GM11168 (cell line): ENCODE data around the gene SLC2A9.

Experiments used
- in situ Hi-C: fragments of 300-500 bp; cut with MboI; formaldehyde crosslinking; loops from one replicate; pipeline ENCODE4 v1.12.0; 2022; ENCODE audit warnings: low sequenced_read_pairs; ENCODE audit not compliant: unreplicated experiment

Gene SLC2A9

DNA sequence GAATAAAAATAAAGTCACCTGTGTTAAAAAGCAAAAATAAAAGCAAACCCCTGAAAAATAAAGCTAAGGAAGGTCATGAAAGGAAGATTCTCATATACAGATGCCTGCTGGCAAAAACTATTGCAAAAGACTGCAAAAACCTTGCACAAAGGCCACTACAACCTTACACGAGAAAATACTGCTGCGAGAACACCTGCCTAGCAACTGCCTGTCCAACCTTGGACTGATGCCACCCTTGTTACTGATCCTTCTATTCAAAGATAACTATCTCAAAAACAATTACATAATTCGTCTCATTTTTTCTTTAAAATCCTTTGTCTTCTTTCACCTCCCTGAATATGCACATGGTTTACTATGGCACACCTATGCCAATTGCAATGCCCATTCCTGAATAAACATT, 49.6 kb downstream of the SLC2A9 start:
- in situ Hi-C loops: no loop called here

- in situ Hi-C loops: no loop called here
Measured at GRCh38 chr4:9970399-9971011, 50.8 kb downstream of the SLC2A9 start.

- in situ Hi-C loops: no loop called here
Measured at GRCh38 chr4:9969526-9970398, 51.5 kb downstream of the SLC2A9 start.

- in situ Hi-C loops: no loop called here
Measured at GRCh38 chr4:9968472-9968871, 52.8 kb downstream of the SLC2A9 start.

GRCh38 chr4:9964879-9965278, 56.4 kb downstream of the SLC2A9 start:
- in situ Hi-C loops: no loop called here

DNA sequence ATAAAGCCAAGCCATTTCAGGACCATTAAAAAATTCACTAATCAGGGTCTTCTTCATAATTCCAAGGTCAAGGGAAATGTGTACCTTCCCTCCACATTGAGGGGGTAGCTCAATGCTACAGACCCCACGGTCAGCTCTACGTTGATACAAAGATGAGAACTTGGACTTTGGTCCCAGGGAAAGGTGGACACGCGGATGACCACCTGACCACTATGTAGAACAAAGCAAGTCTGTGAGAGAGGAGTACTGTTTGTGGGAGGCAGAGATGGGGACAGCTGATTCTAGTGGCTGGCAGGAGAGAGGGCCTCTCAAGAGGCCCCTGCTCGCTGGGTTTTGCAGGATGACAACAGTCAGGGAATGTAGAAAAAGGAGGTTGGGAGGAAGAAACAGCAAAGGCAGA, 58.0 kb downstream of the SLC2A9 start:
- in situ Hi-C loops: no loop called here

GRCh38 chr4:9962611-9963314, 58.5 kb downstream of the SLC2A9 start:
- in situ Hi-C loops: no loop called here

- in situ Hi-C loops: no loop called here
Measured at GRCh38 chr4:9954468-9954867, 66.8 kb downstream of the SLC2A9 start.

DNA sequence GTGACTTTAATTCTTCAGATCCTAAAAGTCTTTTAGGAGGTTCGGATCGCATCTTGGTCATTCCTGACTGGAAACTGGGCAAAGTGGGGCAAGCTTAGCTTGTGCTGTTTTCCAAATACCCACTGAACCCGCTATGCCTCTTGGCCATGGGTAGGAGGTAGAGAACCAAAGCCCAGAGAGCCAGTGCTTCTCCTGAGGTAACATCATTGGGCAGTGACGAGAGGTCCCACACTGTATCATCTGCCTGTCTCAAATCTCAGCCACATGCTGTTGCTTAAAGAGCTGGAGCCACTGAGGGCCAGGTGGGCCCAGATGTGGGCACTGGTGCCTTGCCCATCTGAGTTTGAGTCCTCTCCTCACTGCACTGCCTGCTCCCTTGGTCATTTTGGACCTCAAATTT, 68.2 kb downstream of the SLC2A9 start:
- in situ Hi-C loops: no loop called here

- in situ Hi-C loops: no loop called here
Measured at GRCh38 chr4:9952415-9952950, 68.8 kb downstream of the SLC2A9 start.

DNA sequence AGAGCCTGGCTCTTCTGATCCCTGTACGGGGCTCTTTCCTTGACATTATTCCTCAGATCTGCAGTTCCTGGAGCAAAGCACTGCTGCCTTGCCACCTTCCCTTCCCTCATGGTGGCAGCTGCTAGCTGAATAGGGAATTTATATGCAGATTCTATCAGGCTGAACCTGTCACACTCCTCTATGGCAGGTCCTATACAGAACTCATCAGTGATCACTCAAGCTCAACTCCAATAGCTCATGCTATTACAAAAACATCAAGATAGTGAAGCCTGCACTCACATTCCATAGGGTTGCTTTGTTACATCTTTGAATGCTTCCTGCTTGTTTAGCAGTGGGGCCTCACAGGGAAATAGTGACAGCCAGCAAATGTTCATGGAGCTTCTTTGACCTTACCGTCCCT, 71.7 kb downstream of the SLC2A9 start:
- in situ Hi-C loops: no loop called here

DNA sequence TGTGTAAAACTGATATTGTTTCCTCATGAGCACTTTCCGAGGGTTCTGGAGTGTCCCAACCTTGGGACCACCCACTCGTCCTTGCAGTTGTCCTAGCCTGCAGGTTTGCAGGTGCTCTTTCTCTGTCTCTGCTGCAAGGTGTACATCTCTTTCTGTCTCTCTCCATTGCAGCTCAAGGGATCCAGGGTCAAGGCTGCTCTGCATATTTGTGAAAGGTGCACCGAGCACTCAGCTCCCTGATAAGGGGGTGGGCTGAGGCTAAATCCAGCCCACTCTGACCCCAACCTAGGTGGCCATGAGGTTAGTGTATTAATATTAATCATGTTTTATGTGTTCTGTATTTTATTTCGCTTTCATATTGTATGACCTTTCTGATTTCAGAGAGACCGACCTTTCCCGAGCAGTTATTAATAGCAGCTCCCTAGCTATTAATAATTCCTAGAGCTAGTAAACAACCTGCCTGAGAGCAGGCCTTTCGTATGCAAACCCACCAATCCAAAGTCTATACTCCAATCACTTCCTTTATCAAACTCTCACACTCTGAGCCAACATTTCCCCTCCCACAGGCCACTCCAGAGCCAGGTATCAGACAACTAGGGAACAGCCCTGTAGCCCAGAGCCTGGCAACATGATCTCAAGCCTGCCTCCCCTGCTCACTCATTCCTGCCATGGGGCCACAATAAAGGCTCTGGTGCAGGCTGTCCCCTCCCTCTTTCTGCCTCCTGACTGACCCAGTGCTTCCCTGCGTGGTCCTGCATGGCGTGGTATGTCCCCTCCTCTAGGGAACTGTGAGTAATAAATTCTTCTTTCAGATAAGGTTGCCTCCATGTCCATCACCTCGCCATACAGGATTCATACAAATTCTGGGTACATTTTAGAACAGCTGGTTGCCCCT, 73.9 kb downstream of the SLC2A9 start:
- in situ Hi-C loops: no loop called here

DNA sequence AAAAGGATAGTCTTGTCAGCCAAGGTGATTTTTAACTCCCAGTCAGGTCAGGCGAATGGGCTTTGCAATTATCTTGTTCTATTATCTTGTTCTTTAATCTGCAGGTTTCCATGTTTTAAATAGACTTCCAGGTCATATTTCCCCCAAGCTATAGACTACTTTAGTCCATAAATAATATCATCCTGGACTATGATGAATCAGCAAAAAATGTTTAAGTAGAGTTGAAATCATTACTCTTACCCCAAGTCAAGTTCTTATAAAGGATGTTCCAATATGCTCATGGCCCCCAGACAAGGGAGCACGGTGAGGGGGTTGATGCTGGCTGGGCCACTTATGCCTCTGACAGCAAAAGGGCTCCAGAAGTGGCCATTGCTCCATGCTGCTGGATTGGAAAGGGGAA, 75.1 kb downstream of the SLC2A9 start:
- in situ Hi-C loops: no loop called here

GRCh38 chr4:9944431-9945425, 76.6 kb downstream of the SLC2A9 start:
- in situ Hi-C loops: no loop called here

DNA sequence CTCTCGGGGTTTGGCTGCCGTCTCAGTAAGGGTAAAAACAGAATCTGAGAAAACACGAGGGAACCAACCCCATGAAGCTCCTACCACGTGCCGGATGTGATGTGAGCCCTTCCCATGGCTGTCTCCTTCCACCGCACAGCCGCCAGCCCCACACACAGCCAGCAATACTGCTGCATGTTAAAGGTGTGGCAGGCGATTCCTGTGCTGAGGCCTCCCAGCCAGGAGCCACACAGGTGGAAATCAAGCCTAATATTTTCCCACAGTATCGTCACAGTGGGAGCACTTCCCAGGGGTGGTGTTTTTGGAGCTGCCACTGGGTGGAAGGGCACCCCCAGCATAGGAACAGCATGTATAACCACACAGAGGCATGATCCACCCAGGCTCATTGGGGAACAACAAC, 77.5 kb downstream of the SLC2A9 start:
- in situ Hi-C loops: no loop called here

- in situ Hi-C loops: no loop called here
Measured at GRCh38 chr4:9942921-9943600, 78.2 kb downstream of the SLC2A9 start.

GRCh38 chr4:9942139-9942538, 79.2 kb downstream of the SLC2A9 start:
- in situ Hi-C loops: no loop called here

DNA sequence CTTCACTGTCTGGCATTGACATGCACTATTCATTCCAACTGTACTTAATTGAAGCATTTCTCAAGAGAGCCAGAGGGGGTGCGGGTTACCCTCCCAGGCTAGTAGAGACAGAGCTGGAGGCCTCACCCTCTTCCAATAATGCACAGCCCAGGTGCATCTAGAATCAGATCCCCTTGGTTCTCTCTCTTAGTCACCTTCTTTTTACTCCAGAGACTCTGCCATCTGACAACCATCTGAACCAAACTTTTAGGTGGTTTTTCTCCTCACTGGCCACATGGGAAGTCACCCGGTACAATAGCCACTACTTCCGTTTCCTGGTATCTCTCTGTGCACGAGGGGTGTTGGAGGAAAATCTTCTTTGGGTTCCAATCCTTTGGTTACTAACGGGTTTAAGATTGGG, 81.3 kb downstream of the SLC2A9 start:
- in situ Hi-C loops: no loop called here
